HEK293T (cell line): ENCODE results near the gene SSR2.

Source experiments
- CTCF ChIA-PET: fragments of 350-600 bp; formaldehyde crosslinking; extraction: SDS; loops from one replicate; lab custom pipeline; 2021; ENCODE audit warnings: antibody characterized with exemption, inconsistent platforms; lab: Yijun Ruan, JAX
- POLR2A ChIA-PET: fragments of 350-600 bp; formaldehyde crosslinking; extraction: SDS; loops from one replicate; lab custom pipeline; 2020; ENCODE audit warnings: antibody characterized with exemption, inconsistent platforms; lab: Yijun Ruan, JAX
- DNase-seq: peaks from one replicate; pipeline ENCODE4 v3.0.0; 2012; ENCODE audit warnings: mixed read lengths; ENCODE audit errors: extremely low spot score
- ARNT ChIP-seq: fragments of 450-650 bp; IDR thresholded peaks from 2 replicates; pipeline ENCODE4 v1.6.1; 2017; ENCODE audit warnings: mild to moderate bottlenecking
- BHLHE40 ChIP-seq: fragments of 450-650 bp; IDR thresholded peaks from 2 replicates; pipeline ENCODE4 v1.6.1; 2016; ENCODE audit warnings: mild to moderate bottlenecking, moderate library complexity, borderline replicate concordance
- CTBP1 ChIP-seq: fragments of 450-650 bp; IDR thresholded peaks from 2 replicates; pipeline ENCODE4 v1.6.1; 2016; ENCODE audit warnings: borderline replicate concordance
- ELF4 ChIP-seq: fragments of 450-650 bp; IDR thresholded peaks from 2 replicates; pipeline ENCODE4 v1.6.1; 2017; ENCODE audit warnings: antibody characterized with exemption
- FOXA1 ChIP-seq: fragments of 450-650 bp; IDR thresholded peaks from 2 replicates; pipeline ENCODE4 v1.6.1; 2016; ENCODE audit warnings: mild to moderate bottlenecking
- FOXK2 ChIP-seq: fragments of 450-650 bp; IDR thresholded peaks from 2 replicates; pipeline ENCODE4 v1.6.1; 2016; ENCODE audit warnings: mild to moderate bottlenecking
- FOXM1 ChIP-seq: fragments of 450-650 bp; IDR thresholded peaks from 2 replicates; pipeline ENCODE4 v1.6.1; 2017; ENCODE audit warnings: mild to moderate bottlenecking, borderline replicate concordance
- HDGF ChIP-seq: fragments of 450-650 bp; IDR thresholded peaks from 2 replicates; pipeline ENCODE4 v1.6.1; 2017; ENCODE audit warnings: antibody characterized with exemption, borderline replicate concordance
- L3MBTL2 ChIP-seq: fragments of 450-650 bp; conservative IDR thresholded peaks from 2 replicates; pipeline ENCODE4 v1.6.1; 2016; ENCODE audit warnings: mild to moderate bottlenecking
- LEF1 ChIP-seq: fragments of 450-650 bp; IDR thresholded peaks from 2 replicates; pipeline ENCODE4 v1.6.1; 2017; ENCODE audit warnings: mild to moderate bottlenecking, borderline replicate concordance
- NFRKB ChIP-seq: fragments of 450-650 bp; IDR thresholded peaks from 2 replicates; pipeline ENCODE4 v1.6.1; 2016; ENCODE audit warnings: mild to moderate bottlenecking, moderate library complexity
- PKNOX1 ChIP-seq: fragments of 450-650 bp; IDR thresholded peaks from 2 replicates; pipeline ENCODE4 v1.6.1; 2016
- SP1 ChIP-seq: fragments of 450-650 bp; IDR thresholded peaks from 2 replicates; pipeline ENCODE4 v1.6.1; 2017
- SUZ12 ChIP-seq: fragments of 450-650 bp; IDR thresholded peaks from 2 replicates; pipeline ENCODE4 v1.6.1; 2016; ENCODE audit warnings: mild to moderate bottlenecking
- TARDBP ChIP-seq: fragments of 450-650 bp; IDR thresholded peaks from 2 replicates; pipeline ENCODE4 v1.6.1; 2016
- ZNF384 ChIP-seq: fragments of 450-650 bp; IDR thresholded peaks from 2 replicates; pipeline ENCODE4 v1.6.1; 2016

The SSR2 gene

DNA sequence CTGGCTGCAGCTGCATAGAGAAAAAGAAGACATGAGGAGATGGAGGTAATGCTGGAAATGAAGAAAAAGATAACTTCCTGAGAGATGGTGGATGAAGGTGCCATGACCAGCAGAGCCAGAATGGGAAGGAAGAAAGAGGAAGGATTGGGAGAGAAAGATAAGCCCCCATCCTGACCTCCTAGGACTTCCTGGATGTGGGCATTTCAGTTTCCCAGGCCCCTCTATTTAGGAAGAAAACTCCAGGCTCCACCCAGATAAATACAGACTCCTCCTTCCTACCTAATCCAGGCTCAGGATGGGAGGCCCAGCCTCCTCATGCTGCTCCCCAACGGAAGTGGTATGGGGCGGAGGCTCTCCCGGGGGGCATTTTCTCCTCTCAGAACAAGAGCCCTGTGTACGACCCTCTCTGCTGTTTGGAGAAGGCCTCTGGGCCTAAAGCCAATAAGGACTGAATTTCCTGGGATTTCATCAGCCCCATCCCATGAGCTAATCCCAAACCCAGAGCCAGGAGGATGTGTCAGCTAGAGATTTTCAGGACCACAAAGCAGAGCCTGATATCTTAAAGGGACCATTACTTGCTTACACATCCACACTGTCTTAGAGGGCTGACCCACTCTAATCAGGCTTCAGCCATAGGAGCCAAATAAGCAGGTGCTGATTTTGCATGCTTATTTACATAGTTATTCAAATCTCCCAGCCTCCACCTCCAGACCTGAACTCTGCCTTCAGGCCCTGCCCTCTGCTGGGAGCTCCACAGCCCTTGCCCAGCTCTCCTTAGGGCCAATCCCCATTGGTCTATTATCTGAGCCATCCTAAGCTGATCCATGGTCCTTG, 37.3 kb downstream of the SSR2 start:
- POLR2A ChIA-PET = interaction anchor here (1.0 to 4.4 kb wide), 10 partner anchors 8 to 123 kb away, joined by 3 to 53 read pairs (median 6); partner anchors contain the start of gene KHDC4
- TF ChIP-seq SUZ12 = no peak
- TF ChIP-seq PKNOX1 = no peak
- no peak for TF ChIP-seq ARNT
- no peak for TF ChIP-seq FOXA1
- TF ChIP-seq LEF1 = no peak
- no peak for TF ChIP-seq HDGF
- TF ChIP-seq FOXK2 = no peak
- no peak for TF ChIP-seq CTBP1
- TF ChIP-seq SP1 = no peak
- no peak for TF ChIP-seq TARDBP
- TF ChIP-seq FOXM1 = no peak
- TF ChIP-seq ELF4 = no peak
- TF ChIP-seq ZNF384 = no peak
- TF ChIP-seq BHLHE40 = no peak
- TF ChIP-seq L3MBTL2 = no peak
- no peak for DNase-seq
- CTCF ChIA-PET = interaction anchor here (0.7 to 2.1 kb wide), 6 partner anchors 9 to 66 kb away, joined by 3 to 14 read pairs (median 3); no protein-coding TSS in a partner anchor

DNA sequence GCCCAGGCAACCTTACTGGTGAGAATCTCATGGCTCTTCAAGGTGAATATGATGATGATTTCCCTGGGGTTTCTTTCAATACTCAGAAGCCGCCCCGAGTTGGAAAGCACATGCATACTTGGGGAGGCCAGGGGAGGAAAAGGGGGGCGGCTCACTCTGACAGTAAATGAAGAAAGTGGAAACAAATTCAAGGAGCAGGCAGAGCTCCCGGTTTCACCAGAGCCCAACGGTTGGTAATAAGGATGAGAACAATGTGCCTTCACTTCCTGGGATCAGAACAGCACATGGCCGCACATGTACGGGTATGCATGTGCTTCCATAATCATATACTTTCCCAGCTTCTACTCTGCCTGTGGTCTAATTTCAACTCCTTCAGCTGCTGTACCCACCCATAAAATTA, 38.6 kb downstream of the SSR2 start:
- CTCF ChIA-PET = interaction anchor here (1.4 to 2.1 kb wide), 3 partner anchors 20 to 84 kb away, joined by 3 to 14 read pairs (median 6); no protein-coding TSS in a partner anchor
- no peak for DNase-seq
- POLR2A ChIA-PET = interaction anchor here (1.4 to 4.4 kb wide), 3 partner anchors 12 to 48 kb away, joined by 5 to 53 read pairs (median 8); partner anchors contain the start of gene KHDC4
- no peak for TF ChIP-seq L3MBTL2
- TF ChIP-seq FOXA1 = no peak
- TF ChIP-seq ELF4 = no peak
- TF ChIP-seq ARNT = no peak
- no peak for TF ChIP-seq HDGF

- ChIA-PET CTCF (interaction anchor here (1.0 to 1.9 kb wide), 3 partner anchors 8 to 85 kb away, joined by 4 to 6 read pairs (median 5); no protein-coding TSS in a partner anchor), POLR2A (interaction anchor here (0.6 to 4.4 kb wide), 3 partner anchors 11 to 48 kb away, joined by 3 to 53 read pairs (median 5); partner anchors contain the start of gene KHDC4)
- TF ChIP-seq CTBP1 (no peak), ZNF384 (no peak), ARNT (no peak), TARDBP (no peak), L3MBTL2 (no peak), BHLHE40 (no peak), FOXA1 (no peak), LEF1 (no peak)
- DNase-seq = no peak
Measured at GRCh38 chr1:155981266-155982088, 39.3 kb downstream of the SSR2 start.

DNA sequence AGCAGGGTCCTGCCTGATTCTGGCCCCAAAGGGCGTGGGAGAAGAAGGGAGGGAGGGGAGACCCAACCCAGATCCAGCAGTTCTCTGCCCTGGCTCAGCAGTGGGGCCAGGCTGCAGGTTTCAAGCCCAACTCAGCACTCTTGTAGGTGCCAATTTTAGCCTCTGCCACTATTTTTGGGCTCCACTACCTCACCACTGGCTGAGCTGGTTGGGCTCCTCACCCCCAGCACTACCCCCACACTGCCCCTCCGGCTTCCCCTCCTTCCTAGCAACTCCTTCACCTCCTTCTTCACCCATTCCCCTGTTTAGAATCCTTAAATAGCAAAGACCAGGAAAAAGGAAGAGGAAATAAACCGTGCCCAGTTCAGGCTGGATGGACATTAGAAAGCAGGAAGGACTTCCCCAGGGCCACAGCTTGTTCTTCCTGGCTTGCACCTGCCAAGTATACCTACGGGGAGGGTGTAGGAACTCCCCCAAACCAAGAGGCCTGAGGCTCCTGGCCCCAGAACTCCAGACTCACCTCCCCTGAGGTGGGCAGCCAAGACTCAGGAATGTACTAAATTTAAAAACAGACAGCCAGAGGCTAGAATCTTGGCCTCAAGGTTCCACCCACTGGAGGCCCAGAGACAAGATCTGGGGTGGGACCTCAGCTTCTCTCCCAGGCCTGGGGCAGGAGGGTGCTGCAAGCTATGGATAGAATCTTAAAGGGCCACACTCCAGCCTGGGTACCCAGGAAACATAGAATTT, 41.0 kb downstream of the SSR2 start:
- CTCF ChIA-PET = interaction anchor here (1.5 to 4.1 kb wide), 3 partner anchors 10 to 42 kb away, joined by 7 to 39 read pairs (median 8); no protein-coding TSS in a partner anchor

DNA sequence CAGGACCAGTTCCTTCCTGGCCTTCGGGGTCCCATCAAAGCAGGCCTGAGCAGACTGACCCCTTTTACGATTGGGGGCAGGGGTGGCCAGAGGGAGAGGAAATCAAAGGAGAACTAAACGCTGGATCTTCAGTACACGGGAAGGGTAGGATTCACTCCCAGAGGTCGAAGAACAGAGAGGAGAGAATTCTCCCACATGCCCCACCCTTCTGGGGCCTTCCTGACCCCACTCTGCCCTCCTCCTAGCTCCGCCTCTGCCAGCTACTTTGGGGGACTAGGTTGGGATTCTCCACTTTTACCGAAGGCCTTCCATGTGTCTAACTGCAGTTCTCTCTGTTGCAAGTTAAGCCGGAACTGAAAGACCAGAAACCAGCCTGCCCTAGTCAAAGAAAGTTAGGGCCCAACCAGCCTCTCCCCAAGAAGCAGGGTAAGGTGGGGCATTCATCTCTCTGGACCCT, 41.8 kb downstream of the SSR2 start:
- ChIA-PET CTCF (interaction anchor here (0.7 to 4.1 kb wide), 9 partner anchors 11 to 713 kb away, joined by 3 to 39 read pairs (median 7); no protein-coding TSS in a partner anchor), POLR2A (interaction anchor here (0.9 to 7.1 kb wide), 13 partner anchors 9 to 128 kb away, joined by 3 to 79 read pairs (median 4); partner anchors contain the start of genes KHDC4, MEX3A, RXFP4 and SYT11)
- TF ChIP-seq PKNOX1 (no peak), HDGF (peak; percentile 40; the same call in 1 of the 2 replicates)
- DNase-seq = no peak

More for the DNA sequence above, 41.0 kb downstream of the SSR2 start:
- POLR2A ChIA-PET = interaction anchor here (1.2 to 7.1 kb wide), 4 partner anchors 10 to 73 kb away, joined by 5 to 79 read pairs (median 9); partner anchors contain the start of gene KHDC4
- no peak for DNase-seq
- no peak for TF ChIP-seq FOXK2
- no peak for TF ChIP-seq HDGF
- TF ChIP-seq LEF1 = no peak
- TF ChIP-seq ZNF384 = no peak
- TF ChIP-seq FOXM1 = no peak
- no peak for TF ChIP-seq SUZ12
- no peak for TF ChIP-seq ELF4
- no peak for TF ChIP-seq NFRKB
- no peak for TF ChIP-seq ARNT
